Karpas-422 (cell line): Measurements from ENCODE around the gene TNFRSF11A. TPM values are rescaled to one million over a fixed set of nuclear protein-coding genes. Genes with fewer than 3 reads are reported as not detected.

Experiments used
- DNase-seq: peaks from one replicate; pipeline ENCODE4 v3.0.0-alpha.2; 2015
- H2AFZ ChIP-seq: fragments of 200-600 bp; sonication (generic); 2 replicates; pipeline ENCODE4 v1.6.1; 2014; ENCODE audit warnings: antibody characterized with exemption, low read length, mixed read lengths
- H3K27ac ChIP-seq: fragments of 200-600 bp; sonication (generic); 2 replicates; pipeline ENCODE4 v1.5.1; 2014; ENCODE audit warnings: mild to moderate bottlenecking, low read length, moderate library complexity
- H3K27me3 ChIP-seq: fragments of 200-600 bp; sonication (generic); 2 replicates; pipeline ENCODE4 v1.6.1; 2014; ENCODE audit warnings: low read length, mixed read lengths
- H3K36me3 ChIP-seq: fragments of 200-600 bp; sonication (generic); 2 replicates; pipeline ENCODE4 v1.6.1; 2014; ENCODE audit warnings: low read length, mixed read lengths; ENCODE audit not compliant: insufficient read depth
- H3K4me1 ChIP-seq: fragments of 200-600 bp; sonication (generic); 2 replicates; pipeline ENCODE4 v1.6.1; 2014; ENCODE audit warnings: mild to moderate bottlenecking, low read length, mixed read lengths
- H3K4me2 ChIP-seq: fragments of 200-600 bp; sonication (generic); 2 replicates; pipeline ENCODE4 v1.6.1; 2014; ENCODE audit warnings: low read length, low read depth, mild to moderate bottlenecking; ENCODE audit not compliant: poor library complexity, severe bottlenecking
- H3K4me3 ChIP-seq: fragments of 200-600 bp; sonication (generic); 2 replicates; pipeline ENCODE4 v1.5.1; 2014; ENCODE audit warnings: mild to moderate bottlenecking, antibody characterized with exemption, low read length, mixed read lengths
- H3K79me2 ChIP-seq: fragments of 200-600 bp; sonication (generic); 2 replicates; pipeline ENCODE4 v1.6.1; 2014; ENCODE audit warnings: mild to moderate bottlenecking, low read length, mixed read lengths
- H3K9ac ChIP-seq: fragments of 200-600 bp; sonication (generic); 2 replicates; pipeline ENCODE4 v1.6.0; 2014; ENCODE audit warnings: low read length
- H3K9me2 ChIP-seq: fragments of 200-600 bp; sonication (generic), shearing (Covaris generic); replicated peaks from 2 replicates; pipeline ENCODE4 v1.6.0; 2014; ENCODE audit warnings: mild to moderate bottlenecking, low read length, moderate library complexity; ENCODE audit not compliant: insufficient read depth
- H3K9me3 ChIP-seq: fragments of 300-700, 200-600 bp; sonication (generic); 2 replicates; pipeline ENCODE4 v1.6.1; 2014; ENCODE audit warnings: low read length, mixed read lengths
- H4K20me1 ChIP-seq: fragments of 200-600 bp; sonication (generic); 2 replicates; pipeline ENCODE4 v1.6.1; 2014; ENCODE audit warnings: mild to moderate bottlenecking, antibody characterized with exemption, low read length, low read depth; ENCODE audit not compliant: insufficient read depth
- total RNA-seq: library from RNA; depleted of rRNA; stranded (reverse); fragments of >200 nt; shearing (Covaris generic); gene quantifications from 2 replicates; pipeline ENCODE4 v1.2.3, GENCODE V29; 2014; ENCODE audit warnings: low replicate concordance; rRNA removed

TNFRSF11A gene
- 1.0 and 1.2 TPM in 2 replicates for total RNA-seq

- Histone ChIP-seq H3K4me3 (peak within 1 kb of the TSS; percentile 67), H2AFZ (no peak within 1 kb of the TSS; the same call in 1 of the 2 replicates)
- DNase-seq: peak; percentile 87
Observed at GRCh38 chr18:62324917-62325805, at the start of gene TNFRSF11A. Gene TNFRSF11A (plus strand): TSS chr18:62325310. CDS start chr18:62325353, 43 bp downstream.

DNA sequence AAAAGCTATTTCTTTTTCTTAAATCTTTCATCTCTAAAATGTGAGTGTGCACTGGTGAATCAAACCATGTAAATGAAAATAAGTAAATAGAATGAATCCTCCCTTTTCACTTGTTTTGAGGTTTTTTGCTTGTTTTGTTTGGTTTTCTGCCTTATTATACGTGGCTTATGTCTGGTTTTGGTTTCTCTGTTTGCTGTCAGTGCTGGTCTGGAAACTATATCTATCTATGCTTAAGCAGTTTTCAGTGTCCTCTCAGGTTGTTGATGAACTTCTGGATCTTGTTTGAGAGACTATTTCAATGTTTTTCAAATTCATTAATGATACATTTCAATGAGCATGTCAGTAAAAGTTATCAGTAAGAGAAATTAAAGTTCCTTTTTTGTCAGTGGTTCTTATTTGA, 48.1 kb upstream of the TNFRSF11A start:
- H3K79me2 ChIP-seq: peaks cover 49% of the 10 kb centered on the region
- H3K4me2 ChIP-seq: no peak overlapping the region
- no peaks in the 10 kb centered on the region for H4K20me1 ChIP-seq
- no peaks in the 10 kb centered on the region for H3K27me3 ChIP-seq
- H3K27ac ChIP-seq: no peak overlapping the region
- DNase-seq: no peak
- 0 out of 2 replicates have a peak, but pooled peaks cover 3% of the 10 kb centered on the region for H3K9me2 ChIP-seq
- peaks cover 66% of the 10 kb centered on the region for H3K36me3 ChIP-seq
- no peaks in the 10 kb centered on the region for H3K9me3 ChIP-seq
- no peak overlapping the region for H3K4me3 ChIP-seq
- no peak overlapping the region for H3K9ac ChIP-seq
- no peak overlapping the region for H2AFZ ChIP-seq
- H3K4me1 ChIP-seq: peaks cover 32% of the 10 kb centered on the region

More at GRCh38 chr18:62324917-62325805, at the start of gene TNFRSF11A:
- peak within 1 kb of the TSS; percentile 57 for H3K9ac ChIP-seq
- H3K4me2 ChIP-seq: peak within 1 kb of the TSS; percentile 68
- peaks cover 22% of the 10 kb centered on the region for H3K4me1 ChIP-seq
- H4K20me1 ChIP-seq: no peaks in the 10 kb centered on the region
- H3K27ac ChIP-seq: no peak within 1 kb of the TSS
- no peaks in the 10 kb centered on the region for H3K79me2 ChIP-seq
- no peaks in the 10 kb centered on the region for H3K9me2 ChIP-seq
- no peaks in the 10 kb centered on the region for H3K9me3 ChIP-seq
- no peaks in the 10 kb centered on the region for H3K27me3 ChIP-seq
- no peaks in the 10 kb centered on the region for H3K36me3 ChIP-seq

GRCh38 chr18:62279561-62279960, 45.5 kb upstream of the TNFRSF11A start:
- no peak for DNase-seq
- no peaks in the 10 kb centered on the region for H3K27me3 ChIP-seq
- no peak overlapping the region for H3K27ac ChIP-seq
- H4K20me1 ChIP-seq: no peaks in the 10 kb centered on the region
- H3K79me2 ChIP-seq: peaks cover 47% of the 10 kb centered on the region
- no peak overlapping the region for H2AFZ ChIP-seq
- H3K9me3 ChIP-seq: no peaks in the 10 kb centered on the region
- no peak overlapping the region for H3K4me2 ChIP-seq
- H3K9me2 ChIP-seq: no peaks in the 10 kb centered on the region
- H3K9ac ChIP-seq: no peak overlapping the region
- peaks cover 61% of the 10 kb centered on the region for H3K36me3 ChIP-seq
- H3K4me1 ChIP-seq: peaks cover 9% of the 10 kb centered on the region
- H3K4me3 ChIP-seq: no peak overlapping the region

GRCh38 chr18:62280058-62280457, 45.1 kb upstream of the TNFRSF11A start:
- Histone ChIP-seq H3K36me3 (peaks cover 62% of the 10 kb centered on the region), H3K9me2 (no peaks in the 10 kb centered on the region), H3K9ac (no peak overlapping the region), H3K4me2 (no peak overlapping the region), H4K20me1 (no peaks in the 10 kb centered on the region), H3K4me3 (no peak overlapping the region), H2AFZ (no peak overlapping the region), H3K27me3 (no peaks in the 10 kb centered on the region), H3K4me1 (peaks cover 7% of the 10 kb centered on the region), H3K9me3 (no peaks in the 10 kb centered on the region), H3K27ac (no peak overlapping the region), H3K79me2 (peaks cover 50% of the 10 kb centered on the region)
- no peak for DNase-seq

GRCh38 chr18:62280786-62281185, 44.3 kb upstream of the TNFRSF11A start:
- H3K9me3 ChIP-seq: no peaks in the 10 kb centered on the region
- H2AFZ ChIP-seq: no peak overlapping the region
- H3K36me3 ChIP-seq: peaks cover 59% of the 10 kb centered on the region
- no peak for DNase-seq
- H3K79me2 ChIP-seq: peaks cover 50% of the 10 kb centered on the region
- H3K4me1 ChIP-seq: peaks cover 7% of the 10 kb centered on the region
- H3K27me3 ChIP-seq: no peaks in the 10 kb centered on the region
- H3K27ac ChIP-seq: no peak overlapping the region
- H3K4me3 ChIP-seq: no peak overlapping the region
- H4K20me1 ChIP-seq: no peaks in the 10 kb centered on the region
- no peaks in the 10 kb centered on the region for H3K9me2 ChIP-seq
- H3K9ac ChIP-seq: no peak overlapping the region
- no peak overlapping the region for H3K4me2 ChIP-seq

GRCh38 chr18:62281684-62282083, 43.4 kb upstream of the TNFRSF11A start:
- Histone ChIP-seq H3K9me2 (no peaks in the 10 kb centered on the region), H3K36me3 (peaks cover 51% of the 10 kb centered on the region), H3K4me2 (no peak overlapping the region)

DNA sequence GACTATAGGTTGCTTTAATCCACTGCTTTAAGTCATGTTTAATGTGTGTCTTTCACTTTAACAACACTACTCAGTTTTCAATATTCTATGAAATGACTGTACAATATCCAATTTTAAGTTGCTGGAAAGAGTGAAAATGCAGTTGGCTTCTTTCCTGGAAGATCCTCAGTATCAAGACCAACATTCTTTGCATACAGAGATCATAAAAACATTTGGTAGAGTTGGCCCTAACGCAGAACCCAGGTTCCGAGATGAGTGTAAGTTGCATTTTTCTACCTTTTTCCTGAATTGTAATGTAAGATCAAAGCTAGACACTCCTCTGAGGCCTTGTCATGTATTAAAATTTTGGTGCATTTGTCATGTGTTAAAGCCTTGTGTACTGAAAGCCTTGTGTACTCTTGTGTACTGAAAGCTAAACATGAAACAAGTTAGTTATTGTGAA, 42.9 kb upstream of the TNFRSF11A start:
- H4K20me1 ChIP-seq: no peaks in the 10 kb centered on the region
- no peak overlapping the region for H3K27ac ChIP-seq
- H3K4me1 ChIP-seq: peaks cover 10% of the 10 kb centered on the region
- H3K9me3 ChIP-seq: no peaks in the 10 kb centered on the region
- H3K9ac ChIP-seq: no peak overlapping the region
- peaks cover 43% of the 10 kb centered on the region for H3K79me2 ChIP-seq
- no peak overlapping the region for H3K4me3 ChIP-seq
- DNase-seq: no peak
- no peak overlapping the region for H2AFZ ChIP-seq
- no peak overlapping the region for H3K4me2 ChIP-seq
- H3K9me2 ChIP-seq: no peaks in the 10 kb centered on the region
- peaks cover 51% of the 10 kb centered on the region for H3K36me3 ChIP-seq
- no peaks in the 10 kb centered on the region for H3K27me3 ChIP-seq

More at GRCh38 chr18:62281684-62282083, 43.4 kb upstream of the TNFRSF11A start:
- Histone ChIP-seq H3K9me3 (no peaks in the 10 kb centered on the region), H3K27me3 (no peaks in the 10 kb centered on the region), H3K9ac (no peak overlapping the region), H2AFZ (no peak overlapping the region), H4K20me1 (no peaks in the 10 kb centered on the region), H3K4me1 (peaks cover 7% of the 10 kb centered on the region), H3K79me2 (peaks cover 43% of the 10 kb centered on the region), H3K27ac (no peak overlapping the region), H3K4me3 (no peak overlapping the region)
- DNase-seq: no peak

GRCh38 chr18:62284637-62285036, 40.5 kb upstream of the TNFRSF11A start:
- H3K27me3 ChIP-seq: no peaks in the 10 kb centered on the region
- H3K4me3 ChIP-seq: no peak overlapping the region
- no peak for DNase-seq
- H3K4me2 ChIP-seq: no peak overlapping the region
- peaks cover 31% of the 10 kb centered on the region for H3K4me1 ChIP-seq
- peaks cover 42% of the 10 kb centered on the region for H3K36me3 ChIP-seq
- H3K27ac ChIP-seq: no peak overlapping the region
- no peak overlapping the region for H3K9ac ChIP-seq
- H2AFZ ChIP-seq: no peak overlapping the region
- no peaks in the 10 kb centered on the region for H3K9me2 ChIP-seq
- H4K20me1 ChIP-seq: no peaks in the 10 kb centered on the region
- H3K79me2 ChIP-seq: peaks cover 46% of the 10 kb centered on the region
- H3K9me3 ChIP-seq: no peaks in the 10 kb centered on the region
